GM15510 (cell line): ENCODE results near the gene KCNH2.
A peak's percentile ranks its signal among the peaks of the same experiment; 100 is the strongest.

ENCODE experiments used
- POLR2A ChIP-seq: IDR thresholded peaks from 3 replicates; pipeline ENCODE4 v1.6.1; 2011; ENCODE audit warnings: borderline replicate concordance; ENCODE audit not compliant: insufficient read length; ENCODE audit errors: extremely low read depth

Gene KCNH2

GRCh38 chr7:150983893-150984368 is 5.8 kb upstream of the KCNH2 start:
- TF ChIP-seq POLR2A = no peak

- no peak for TF ChIP-seq POLR2A
These were observed 4.2 kb upstream of the KCNH2 start for GRCh38 chr7:150982351-150982750.

- TF ChIP-seq POLR2A = no peak
These were observed 3.5 kb upstream of the KCNH2 start for GRCh38 chr7:150981644-150982043.

- TF ChIP-seq POLR2A = no peak
These were observed 2.5 kb upstream of the KCNH2 start for GRCh38 chr7:150980663-150981062.

GRCh38 chr7:150979713-150980390 is 1.7 kb upstream of the KCNH2 start:
- no peak for TF ChIP-seq POLR2A

GRCh38 chr7:150977382-150978125 is 567 bp downstream of the KCNH2 start:
- no peak for TF ChIP-seq POLR2A

- no peak for TF ChIP-seq POLR2A
These were observed 1.4 kb downstream of the KCNH2 start for GRCh38 chr7:150976529-150977381.

GRCh38 chr7:150975536-150976319 is 2.4 kb downstream of the KCNH2 start:
- TF ChIP-seq POLR2A = no peak

GRCh38 chr7:150974468-150975391 is 3.4 kb downstream of the KCNH2 start:
- TF ChIP-seq POLR2A = peak; percentile 56

- no peak for TF ChIP-seq POLR2A
These were observed 4.3 kb downstream of the KCNH2 start for GRCh38 chr7:150973571-150974451.

- no peak for TF ChIP-seq POLR2A
These were observed 5.4 kb downstream of the KCNH2 start for GRCh38 chr7:150972741-150973140.

GRCh38 chr7:150972023-150972468 is 6.1 kb downstream of the KCNH2 start:
- no peak for TF ChIP-seq POLR2A
